SK-N-SH (cell line): ENCODE data around the gene CHST11. TPM values are rescaled to one million over a fixed set of nuclear protein-coding genes. Genes with fewer than 3 reads are reported as not detected.

Source experiments
- CTCF ChIA-PET: fragments of 300-600, 350-600 bp; formaldehyde crosslinking; extraction: SDS; loops from one replicate; lab custom pipeline; 2021; lab: Yijun Ruan, JAX
- POLR2A ChIA-PET: fragments of 350-600 bp; sonication (Branson Sonifier 250); formaldehyde crosslinking; extraction: SDS; loops from one replicate; lab custom pipeline; 2020; ENCODE audit warnings: antibody characterized with exemption, inconsistent platforms; lab: Yijun Ruan, JAX
- DNase-seq: peaks from one replicate; pipeline ENCODE4 v3.0.0; 2012
- H2AFZ ChIP-seq: fragments of 200-600 bp; sonication (generic); 2 replicates; pipeline ENCODE4 v1.8.1; 2016; ENCODE audit warnings: antibody characterized with exemption, mild to moderate bottlenecking, low read depth
- H3F3A ChIP-seq: fragments of 200-600 bp; sonication (generic); replicated peaks from 2 replicates; pipeline ENCODE3; 2016; ENCODE audit warnings: antibody characterized with exemption, mild to moderate bottlenecking; ENCODE audit not compliant: insufficient read depth
- H3K27ac ChIP-seq, 2 experiments: fragments of 200-500 bp in 1 of 2; fragments of 200-600 bp in 1 of 2; sonication (Bioruptor generic) in 1 of 2; sonication (generic), shearing (Covaris generic) in 1 of 2; 2 replicates each; pipeline versions ENCODE4 v1.5.1 to v1.6.1; 2014 to 2016; ENCODE audit warnings: low read depth in 2 of 2, inconsistent platforms in 1 of 2, low read length in 1 of 2, mild to moderate bottlenecking in 1 of 2, mixed read lengths in 1 of 2
- H3K27me3 ChIP-seq: fragments of 200-600 bp; sonication (generic), shearing (Covaris generic); 2 replicates; pipeline ENCODE4 v1.6.1; 2016; ENCODE audit warnings: mixed run types; ENCODE audit not compliant: insufficient read depth
- H3K36me3 ChIP-seq, 2 experiments: fragments of 200-500 bp in 1 of 2; fragments of 200-600 bp in 1 of 2; sonication (Bioruptor generic) in 1 of 2; sonication (generic) in 1 of 2; replicated peaks in 1 of 2; 2 replicates each; pipeline versions ENCODE3 to v1.5.1; 2014 to 2016; ENCODE audit warnings: low read length in 1 of 2, mild to moderate bottlenecking in 1 of 2; ENCODE audit not compliant: insufficient read depth in 2 of 2, control insufficient read depth in 1 of 2
- H3K4me1 ChIP-seq, 2 experiments: fragments of 200-500 bp in 1 of 2; fragments of 200-600 bp in 1 of 2; sonication (Bioruptor generic) in 1 of 2; sonication (generic), shearing (Covaris generic) in 1 of 2; 2 replicates each; pipeline versions ENCODE4 v1.5.1 to v1.6.1; 2014 to 2016; ENCODE audit warnings: low read depth in 1 of 2, low read length in 1 of 2, mixed run types in 1 of 2; ENCODE audit not compliant: insufficient read depth in 2 of 2, control insufficient read depth in 1 of 2
- H3K4me2 ChIP-seq: fragments of 200-600 bp; sonication (generic), shearing (Covaris generic); 2 replicates; pipeline ENCODE4 v1.6.1; 2017; ENCODE audit warnings: mixed run types
- H3K4me3 ChIP-seq, 2 experiments: fragments of 200-500 bp in 1 of 2; fragments of 200-600 bp in 1 of 2; sonication (Bioruptor generic) in 1 of 2; sonication (generic), shearing (Covaris generic) in 1 of 2; 2 replicates each; pipeline versions ENCODE4 v1.5.1 to v1.8.1; 2014 to 2016; ENCODE audit warnings: low read depth in 2 of 2, inconsistent platforms in 1 of 2, low read length in 1 of 2, mild to moderate bottlenecking in 1 of 2, mixed read lengths in 1 of 2, moderate library complexity in 1 of 2
- H3K79me2 ChIP-seq: fragments of 200-600 bp; sonication (generic); 2 replicates; pipeline ENCODE4 v1.8.1; 2017; ENCODE audit warnings: mild to moderate bottlenecking; ENCODE audit not compliant: insufficient read depth
- H3K9ac ChIP-seq: fragments of 200-600 bp; sonication (generic); 2 replicates; pipeline ENCODE4 v1.6.1; 2017; ENCODE audit warnings: mixed run types
- H3K9me2 ChIP-seq: fragments of 200-600 bp; sonication (generic); 2 replicates; pipeline ENCODE4 v1.6.1; 2017; ENCODE audit warnings: mixed run types
- H3K9me3 ChIP-seq: fragments of 200-600 bp; sonication (generic); 2 replicates; pipeline ENCODE4 v1.6.1; 2017; ENCODE audit warnings: mixed run types, mild to moderate bottlenecking, moderate library complexity
- H4K20me1 ChIP-seq: fragments of 200-600 bp; sonication (generic); 2 replicates; pipeline ENCODE4 v1.6.1; 2017; ENCODE audit warnings: mild to moderate bottlenecking, mixed run types; ENCODE audit not compliant: insufficient read depth
- CHD2 ChIP-seq: fragments of 150-350 bp; IDR thresholded peaks from 2 replicates; pipeline ENCODE4 v1.6.1; 2018; ENCODE audit warnings: low read length; ENCODE audit not compliant: partially characterized antibody
- CTCF ChIP-seq: fragments of 200-600 bp; sonication (generic); IDR thresholded peaks from 2 replicates; pipeline ENCODE4 v1.6.1; 2017; ENCODE audit warnings: antibody characterized with exemption, mild to moderate bottlenecking, moderate library complexity
- EP300 ChIP-seq, 2 experiments: IDR thresholded peaks; 2 replicates each; pipeline versions ENCODE4 v1.4.0 to v1.6.1; 2012; ENCODE audit warnings: borderline replicate concordance in 1 of 2, low read depth in 1 of 2, low read length in 1 of 2
- EZH2phosphoT487 ChIP-seq: fragments of 200-600 bp; sonication (generic); IDR thresholded peaks from 2 replicates; pipeline ENCODE4 v1.6.1; 2017; ENCODE audit warnings: low read depth, mixed run types, mild to moderate bottlenecking, antibody characterized with exemption, moderate library complexity, borderline replicate concordance
- FOSL2 ChIP-seq: IDR thresholded peaks from 2 replicates; pipeline ENCODE4 v1.4.0; 2012; ENCODE audit warnings: low read depth, mild to moderate bottlenecking, moderate library complexity, borderline replicate concordance
- FOXJ3 ChIP-seq: sonication (generic); formaldehyde crosslinking; IDR thresholded peaks from 2 replicates; pipeline ENCODE4 v1.5.1; 2020; ENCODE audit warnings: mild to moderate bottlenecking, missing genetic modification reagents
- GABPA ChIP-seq: IDR thresholded peaks from 2 replicates; pipeline ENCODE4 v1.4.0; 2012; ENCODE audit warnings: low read depth, mild to moderate bottlenecking
- NFIC ChIP-seq: IDR thresholded peaks from 2 replicates; pipeline ENCODE4 v1.4.0; 2012; ENCODE audit warnings: borderline replicate concordance
- PBX3 ChIP-seq: IDR thresholded peaks from 2 replicates; pipeline ENCODE4; 2012
- RXRA ChIP-seq: IDR thresholded peaks from 2 replicates; pipeline ENCODE4 v1.4.0; 2012; ENCODE audit warnings: low read depth, mild to moderate bottlenecking, borderline replicate concordance
- TAF1 ChIP-seq: IDR thresholded peaks from 2 replicates; pipeline ENCODE4 v1.6.1; 2012; ENCODE audit warnings: low read depth, mild to moderate bottlenecking, low read length, moderate library complexity, borderline replicate concordance
- TCF12 ChIP-seq: IDR thresholded peaks from 2 replicates; pipeline ENCODE4 v1.4.0; 2012
- USF1 ChIP-seq: IDR thresholded peaks from 2 replicates; pipeline ENCODE4 v1.4.0; 2012; ENCODE audit warnings: low read depth, borderline replicate concordance
- USF2 ChIP-seq: fragments of 150-350 bp; IDR thresholded peaks from 2 replicates; pipeline ENCODE4 v1.6.1; 2017; ENCODE audit warnings: antibody characterized with exemption, low read length, low read depth, borderline replicate concordance
- WGBS: methylation state at CpG from one replicate; pipeline ENCODE4 v1.1.6; 2017; ENCODE audit warnings: low lambda C conversion rate; 5-methylcytosine and 5-hydroxymethylcytosine counted together
- polyA plus RNA-seq, 3 experiments: library from polyadenylated mRNA; depleted of rRNA; stranded (reverse); fragments of >200 nt; gene quantifications; 2 replicates each; pipeline ENCODE4 v1.2.3, GENCODE V29; 2012
- TF ChIP-seq, protein P1 (sequence below): IDR thresholded peaks from 2 replicates; pipeline ENCODE4 v1.4.0; 2012; ENCODE audit warnings: low read depth, borderline replicate concordance

CHST11 gene
- polyA plus RNA-seq, 1 of the 3 experiments (the other 2 are of a cell fraction), result 18.6 TPM

- H3K4me2 ChIP-seq, result no peak overlapping the region
- H3K9ac ChIP-seq, result no peak overlapping the region
- no peak overlapping the region for H3K4me3 ChIP-seq
- no peaks in the 10 kb centered on the region for H3K79me2 ChIP-seq
- TF ChIP-seq CTCF, result no peak
- no peak for TF ChIP-seq USF2
- no peak for TF ChIP-seq FOSL2
- no peak overlapping the region for H2AFZ ChIP-seq
- H3K9me2 ChIP-seq, result no peaks in the 10 kb centered on the region
- H3K27ac ChIP-seq, result peak overlapping the region in 1 of 2 experiments; percentile 63; a peak in 2 of 4 replicates
- no peaks in the 10 kb centered on the region for H4K20me1 ChIP-seq
- ChIA-PET CTCF (interaction anchor here (1.4 to 1.6 kb wide), 2 partner anchors 19 to 334 kb away, joined by 3 to 5 read pairs; no protein-coding TSS in a partner anchor), POLR2A (no interaction called here)
- no peaks in the 10 kb centered on the region for H3K27me3 ChIP-seq
- no peaks in the 10 kb centered on the region for H3K36me3 ChIP-seq
- WGBS, result 93% methylated on average over 7 of the region's 7 CpGs
- no peak for DNase-seq
- no peaks in the 10 kb centered on the region for H3K9me3 ChIP-seq
- peaks cover 7 to 68% of the 10 kb centered on the region in 2 experiments; a peak in 3 of 4 replicates for H3K4me1 ChIP-seq
- H3F3A ChIP-seq, result no peaks in the 10 kb centered on the region
These were observed 259.4 kb downstream of the CHST11 start for GRCh38 chr12:104716172-104716571.

GRCh38 chr12:104718304-104718929 lies 261.7 kb downstream of the CHST11 start:
- DNase-seq, result no peak
- no peak overlapping the region for H3K4me2 ChIP-seq
- no peaks in the 10 kb centered on the region for H3K36me3 ChIP-seq
- no peaks in the 10 kb centered on the region for H4K20me1 ChIP-seq
- peaks cover 0 to 72% of the 10 kb centered on the region in 2 experiments; a peak in 2 of 4 replicates for H3K4me1 ChIP-seq
- H3K9me2 ChIP-seq, result no peaks in the 10 kb centered on the region
- CTCF ChIA-PET, result interaction anchor here (1.0 kb wide), 1 partner anchor 54 kb away, joined by 3 read pairs; no protein-coding TSS in a partner anchor
- H2AFZ ChIP-seq, result no peak overlapping the region
- H3K79me2 ChIP-seq, result no peaks in the 10 kb centered on the region
- peak overlapping the region in 1 of 2 experiments; percentile 44; a peak in 2 of 4 replicates for H3K27ac ChIP-seq
- H3K9me3 ChIP-seq, result no peaks in the 10 kb centered on the region
- H3K9ac ChIP-seq, result no peak overlapping the region
- no peaks in the 10 kb centered on the region for H3F3A ChIP-seq
- no peaks in the 10 kb centered on the region for H3K27me3 ChIP-seq
- POLR2A ChIA-PET, result no interaction called here
- WGBS, result 63% methylated on average over 11 of the region's 11 CpGs
- TF ChIP-seq EZH2phosphoT487 (no peak), NFIC (0 out of 2 replicates have a peak, but pooled peaks have one; percentile 21), EP300 (IDR thresholded peaks at IDR 0.05; ENCODE audit: borderline replicate concordance in 1 of 2, low read depth in 1 of 2, low read length in 1 of 2) (0 out of 4 replicates have a peak, but pooled peaks of 1 of the 2 experiments have one; percentile 6), RXRA (no peak), GABPA (no peak), CHD2 (no peak), PBX3 (peak; percentile 41; the same call in 1 of the 2 replicates), TAF1 (no peak), FOXJ3 (CRISPR knock-in tag) (no peak), TCF12 (0 out of 2 replicates have a peak, but pooled peaks have one; percentile 6), USF1 (no peak)
- TF ChIP-seq, protein P1, sequence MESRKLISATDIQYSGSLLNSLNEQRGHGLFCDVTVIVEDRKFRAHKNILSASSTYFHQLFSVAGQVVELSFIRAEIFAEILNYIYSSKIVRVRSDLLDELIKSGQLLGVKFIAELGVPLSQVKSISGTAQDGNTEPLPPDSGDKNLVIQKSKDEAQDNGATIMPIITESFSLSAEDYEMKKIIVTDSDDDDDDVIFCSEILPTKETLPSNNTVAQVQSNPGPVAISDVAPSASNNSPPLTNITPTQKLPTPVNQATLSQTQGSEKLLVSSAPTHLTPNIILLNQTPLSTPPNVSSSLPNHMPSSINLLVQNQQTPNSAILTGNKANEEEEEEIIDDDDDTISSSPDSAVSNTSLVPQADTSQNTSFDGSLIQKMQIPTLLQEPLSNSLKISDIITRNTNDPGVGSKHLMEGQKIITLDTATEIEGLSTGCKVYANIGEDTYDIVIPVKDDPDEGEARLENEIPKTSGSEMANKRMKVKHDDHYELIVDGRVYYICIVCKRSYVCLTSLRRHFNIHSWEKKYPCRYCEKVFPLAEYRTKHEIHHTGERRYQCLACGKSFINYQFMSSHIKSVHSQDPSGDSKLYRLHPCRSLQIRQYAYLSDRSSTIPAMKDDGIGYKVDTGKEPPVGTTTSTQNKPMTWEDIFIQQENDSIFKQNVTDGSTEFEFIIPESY, result no peak
- H3K4me3 ChIP-seq, result no peak overlapping the region
